HG03045 (cell line): ENCODE data around the gene ST6GALNAC1.
"Not testable (repeated sequence)": the region's sequence is repeated elsewhere in the genome, so short reads cannot be mapped to it uniquely, and the experiment has no call there.

Source experiments
- ATAC-seq: cut with Tn5 transposase; IDR thresholded peaks from one replicate; pipeline ENCODE4 v1.9.1; 2021; ENCODE audit warnings: mild to moderate bottlenecking, moderate library complexity; ENCODE audit not compliant: unreplicated experiment

The ST6GALNAC1 gene

GRCh38 chr17:76612977-76613851 lies 30.3 kb downstream of the ST6GALNAC1 start:
- ATAC-seq = no peak

DNA sequence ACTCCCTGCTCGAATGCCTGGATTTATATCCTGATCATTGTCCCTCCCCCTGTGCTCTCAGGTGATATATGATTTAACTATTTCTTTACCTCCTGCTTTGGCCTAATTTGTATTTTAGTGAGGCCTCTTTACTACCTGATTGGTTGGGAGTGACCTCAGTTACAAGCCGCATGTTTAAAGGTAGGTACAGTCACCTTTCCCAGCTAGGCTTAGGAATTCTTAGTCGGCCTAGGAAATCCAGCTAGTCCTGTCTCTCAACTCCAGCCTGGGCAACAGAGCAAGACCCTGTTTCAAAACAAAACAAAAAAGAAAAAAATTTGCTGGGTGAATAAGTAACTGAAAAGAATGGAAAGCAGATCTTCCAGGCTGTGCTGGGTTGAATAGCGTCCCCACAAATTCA lies 31.1 kb downstream of the ST6GALNAC1 start:
- ATAC-seq = no peak

DNA sequence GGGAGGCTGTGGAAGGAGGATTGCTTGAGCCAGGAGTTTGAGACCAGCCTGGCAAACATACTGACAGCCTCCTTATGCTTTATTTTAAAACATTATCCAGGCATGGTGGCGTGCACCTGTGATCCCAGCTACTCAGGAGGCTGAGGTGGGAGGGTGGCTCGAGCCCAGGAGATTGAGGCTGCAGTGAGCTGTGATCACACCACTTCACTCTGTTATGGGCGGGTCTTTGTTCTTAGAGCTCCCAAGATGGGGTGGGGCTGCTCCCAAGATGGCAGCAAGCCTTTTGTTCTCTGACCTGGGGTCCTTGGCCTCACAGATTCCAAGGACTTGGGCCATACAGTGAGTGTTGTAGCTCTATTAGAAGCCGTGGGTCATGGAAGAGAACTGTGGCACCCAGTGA lies 31.8 kb downstream of the ST6GALNAC1 start:
- ATAC-seq = no peak

GRCh38 chr17:76611080-76611749 lies 32.3 kb downstream of the ST6GALNAC1 start:
- not testable (repeated sequence) for ATAC-seq

DNA sequence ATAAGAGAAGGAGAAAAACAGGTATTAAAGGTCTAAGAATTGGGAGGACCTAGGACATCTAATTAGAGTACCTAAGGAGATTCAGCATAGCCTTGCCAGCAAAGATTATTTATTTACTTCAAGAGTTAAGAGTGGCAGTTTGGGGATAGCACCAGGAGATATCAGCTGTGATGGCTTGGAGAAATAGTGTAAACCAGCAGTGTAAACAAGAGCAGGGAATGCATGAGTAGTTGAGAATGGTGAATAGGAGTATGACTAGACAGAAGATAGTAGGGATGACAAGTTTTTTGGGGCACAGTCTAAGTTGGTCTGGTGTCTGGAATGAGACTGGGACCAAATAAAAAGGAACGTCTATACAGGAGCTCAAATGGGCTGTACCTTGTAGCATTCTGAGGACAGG lies 36.9 kb downstream of the ST6GALNAC1 start:
- ATAC-seq = not testable (repeated sequence)

- no peak for ATAC-seq
Measured at GRCh38 chr17:76601065-76601464, 42.5 kb downstream of the ST6GALNAC1 start.

DNA sequence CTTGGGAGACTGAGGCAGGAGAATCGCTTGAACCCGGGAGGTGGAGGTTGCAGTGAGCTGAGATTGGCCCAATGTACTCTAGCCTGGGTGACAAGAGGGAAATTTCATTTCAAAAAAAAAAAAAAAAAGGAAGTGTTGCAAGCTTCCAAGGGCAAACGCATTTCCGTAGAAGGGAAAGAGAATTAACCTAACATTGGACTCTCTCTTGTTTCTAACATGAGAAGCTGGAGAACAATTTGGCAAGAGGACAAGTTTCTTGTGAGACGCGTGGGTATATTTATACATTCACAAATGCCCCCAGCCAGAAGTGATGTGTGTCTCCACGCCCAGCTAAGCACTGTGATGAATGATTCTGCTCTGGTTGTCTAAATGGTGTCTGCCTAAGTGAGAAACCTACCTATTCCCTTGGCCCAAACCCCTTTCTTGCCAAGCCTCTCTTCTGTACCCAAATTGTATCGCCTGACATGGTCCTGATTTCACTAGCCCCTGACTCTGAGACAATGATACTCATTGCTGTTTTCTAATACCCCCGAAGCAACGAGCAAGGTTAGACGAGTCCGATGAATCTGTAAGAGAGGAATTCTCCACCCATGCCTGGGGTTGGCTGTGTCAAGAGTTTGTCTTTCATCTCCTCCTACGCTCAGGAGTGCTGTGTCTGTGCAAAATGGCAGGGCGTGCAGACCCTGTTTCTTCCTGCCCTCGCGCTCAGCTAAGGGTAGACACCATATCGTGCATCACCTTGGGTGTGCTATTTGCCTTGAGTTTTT lies 43.7 kb downstream of the ST6GALNAC1 start:
- ATAC-seq = no peak

- ATAC-seq = no peak
Measured at GRCh38 chr17:76598004-76598439, 45.5 kb downstream of the ST6GALNAC1 start.

- no peak for ATAC-seq
Measured at GRCh38 chr17:76597156-76598003, 46.2 kb downstream of the ST6GALNAC1 start.

DNA sequence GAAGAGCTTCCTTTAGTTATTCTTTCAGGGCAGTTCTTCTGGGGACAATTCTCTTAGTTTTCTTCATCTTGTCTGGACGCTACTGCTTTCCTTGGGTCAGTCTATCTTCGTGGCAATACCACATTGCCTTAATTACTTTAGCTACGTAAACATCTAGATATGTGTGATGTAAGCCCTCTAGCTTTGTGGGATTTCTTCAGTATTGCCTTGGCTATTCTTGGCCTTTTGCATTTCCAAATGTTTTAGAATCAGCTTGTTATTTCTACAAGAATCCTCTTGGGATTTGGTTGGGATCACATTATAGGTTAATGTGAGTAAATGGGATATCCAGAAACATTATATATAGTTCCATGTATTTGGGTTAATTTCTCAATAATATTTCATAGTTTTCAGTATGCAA lies 48.9 kb downstream of the ST6GALNAC1 start:
- no peak for ATAC-seq

GRCh38 chr17:76593959-76594358 lies 49.6 kb downstream of the ST6GALNAC1 start:
- ATAC-seq = no peak

- ATAC-seq = no peak
Measured at GRCh38 chr17:76593384-76593826, 50.2 kb downstream of the ST6GALNAC1 start.

DNA sequence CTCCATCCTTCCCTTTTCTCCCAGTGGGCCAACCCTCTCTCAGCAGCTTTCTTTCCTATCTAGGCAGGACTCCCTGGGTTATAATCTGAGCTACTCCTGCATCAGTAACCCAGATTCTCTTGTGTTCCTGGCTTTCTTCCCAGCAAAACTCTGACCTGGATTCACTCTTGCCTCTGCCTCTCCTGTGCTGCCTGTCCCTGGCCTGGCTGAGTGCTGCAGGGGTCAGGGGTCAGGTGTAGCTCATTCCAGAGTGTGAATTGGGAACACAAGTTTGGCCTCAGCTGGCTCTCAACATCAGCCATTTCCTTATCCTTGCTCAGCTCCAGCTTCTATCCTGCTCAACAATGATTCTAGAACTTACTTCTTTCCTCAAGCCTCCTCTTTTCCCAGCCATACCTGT lies 55.4 kb downstream of the ST6GALNAC1 start:
- no peak for ATAC-seq

DNA sequence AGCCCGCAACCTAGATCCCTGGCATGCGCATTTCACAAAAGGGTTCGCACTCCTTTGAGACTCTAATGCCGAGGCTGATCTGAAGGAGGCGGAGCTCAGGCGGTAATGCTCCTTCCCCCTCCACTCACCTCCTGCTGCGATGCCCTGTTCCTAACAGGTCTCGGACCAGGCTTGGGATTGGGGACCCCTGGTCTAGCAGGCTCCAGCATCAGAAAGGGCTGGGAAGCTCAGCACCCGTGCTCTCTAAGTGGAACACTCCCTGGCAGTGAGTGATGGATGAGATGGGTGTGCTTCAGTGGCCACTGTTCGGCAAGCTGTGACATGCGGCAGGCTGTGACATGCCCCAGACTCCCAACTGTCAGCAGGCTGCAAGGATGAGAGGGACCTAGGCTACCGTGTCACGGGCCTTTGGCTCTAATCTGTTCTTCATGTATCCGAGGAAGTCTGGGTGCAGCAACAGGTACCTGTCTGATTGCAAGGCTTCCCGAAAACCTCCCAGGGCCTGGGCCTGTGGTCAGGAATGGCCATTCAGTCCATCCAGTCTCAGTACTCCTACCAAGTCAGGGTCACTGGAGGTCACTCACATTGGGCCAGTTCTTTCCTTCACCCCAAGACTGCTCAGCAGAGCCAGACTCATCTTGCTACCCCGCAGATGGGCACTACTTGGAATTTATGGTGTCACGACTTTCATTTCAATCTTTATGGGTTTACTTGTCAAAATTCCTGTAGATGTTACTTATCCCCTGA lies 56.6 kb downstream of the ST6GALNAC1 start:
- no peak for ATAC-seq

GRCh38 chr17:76585649-76586593 lies 57.6 kb downstream of the ST6GALNAC1 start, which contains the start of gene ST6GALNAC2:
Gene ST6GALNAC2, minus strand, starts transcription at chr17:76585860. Its CDS starts 52 bp downstream, at chr17:76585808.
- ATAC-seq = no peak

DNA sequence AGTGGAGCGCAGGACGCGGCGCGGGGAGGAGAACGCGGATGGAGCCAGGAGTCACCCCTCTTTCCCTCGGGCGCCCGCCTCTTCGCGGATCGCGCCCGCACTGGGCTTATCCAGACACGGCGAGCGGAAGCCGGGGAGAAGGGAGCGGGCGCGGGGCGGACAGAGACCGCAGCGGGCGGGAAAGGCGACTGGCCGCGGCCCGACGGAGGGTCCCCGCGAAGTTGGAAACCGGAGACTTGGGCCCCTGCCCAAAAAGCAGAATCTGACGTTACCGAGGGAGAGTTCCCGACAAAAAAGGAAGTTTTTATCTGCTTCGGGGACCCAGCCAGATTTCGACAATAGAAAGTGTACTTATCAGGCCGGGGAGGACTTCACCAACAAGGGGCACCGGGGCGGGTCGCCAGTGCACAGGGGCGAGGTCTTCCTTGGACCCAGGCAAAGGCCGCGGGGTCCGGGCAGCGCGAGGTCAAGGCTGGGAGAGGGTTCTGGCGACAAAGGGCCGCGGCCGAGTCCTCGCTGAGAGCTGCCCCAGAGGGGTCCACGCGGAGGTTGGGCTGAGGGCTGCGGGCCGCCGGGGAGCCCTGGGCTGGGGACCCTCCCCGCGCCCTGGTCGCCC lies 58.4 kb downstream of the ST6GALNAC1 start:
- no peak for ATAC-seq

DNA sequence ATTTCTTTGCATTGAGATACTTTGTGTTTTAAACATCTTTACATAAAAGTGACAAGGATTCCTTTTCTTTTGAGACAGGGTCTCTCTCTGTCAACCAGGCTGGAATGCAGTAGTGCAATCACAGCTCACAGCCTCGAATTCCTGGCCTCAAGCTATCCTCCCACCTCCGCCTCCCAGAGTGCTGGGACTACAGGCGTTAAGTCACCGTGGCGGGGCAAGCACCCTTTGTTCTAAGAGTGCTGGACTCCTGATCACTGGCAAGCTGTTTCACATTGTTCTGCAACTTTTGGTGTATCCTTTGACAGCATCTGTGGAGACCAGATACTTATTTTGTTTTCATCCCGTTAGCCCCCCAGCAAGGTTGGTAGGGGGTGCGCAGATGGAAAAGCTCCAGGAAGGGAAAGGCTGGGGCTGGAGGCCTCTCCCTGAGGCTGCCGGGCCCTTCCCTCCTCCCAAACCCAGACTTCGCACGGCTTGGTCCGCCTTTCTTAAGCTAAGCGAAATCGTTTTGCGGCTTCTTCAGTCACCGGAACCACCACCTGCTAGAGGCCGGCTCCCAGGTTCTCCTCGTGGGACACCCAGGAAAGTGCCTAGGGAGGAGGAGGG lies 59.0 kb downstream of the ST6GALNAC1 start:
- no peak for ATAC-seq

- no peak for ATAC-seq
Measured at GRCh38 chr17:76582660-76583059, 60.9 kb downstream of the ST6GALNAC1 start.
